ENCODE measurements around the gene TGOLN2.
A peak's percentile ranks its signal among the peaks of the same experiment; 100 is the strongest.
"Not testable (repeated sequence)": the region's sequence is repeated elsewhere in the genome, so short reads cannot be mapped to it uniquely, and the experiment has no call there.

Gene TGOLN2

GRCh38 chr2:85319796-85320195 lies 8.0 kb downstream of the TGOLN2 start:
- H3K9me3 ChIP-seq (replicated peaks in 1 of 2; ENCODE audit: control insufficient read depth in 2 of 2, insufficient read depth in 1 of 2, low read depth in 1 of 2, low read length in 2 of 2): no peaks in the 10 kb centered on the region
- no peaks in the 10 kb centered on the region for H3K79me1 ChIP-seq (ENCODE audit: low read depth, low read length)
- peaks cover 0 to 2% of the 10 kb centered on the region in 2 donors for H3K4me1 ChIP-seq (ENCODE audit: control insufficient read depth in 2 of 2, insufficient read depth in 1 of 2, low read depth in 1 of 2, low read length in 2 of 2)
- H2AK5ac ChIP-seq (ENCODE audit: low read depth, low read length): no peak overlapping the region
- no peak overlapping the region for H3K27ac ChIP-seq (replicated peaks; ENCODE audit: low read length)
- no peak overlapping the region for H2BK120ac ChIP-seq (ENCODE audit: low read depth, low read length)
- H2AFZ ChIP-seq (ENCODE audit: low read length): no peak overlapping the region
- H4K91ac ChIP-seq (ENCODE audit: low read depth, low read length, poor library complexity): no peak overlapping the region
- no peak overlapping the region for H2BK5ac ChIP-seq (ENCODE audit: low read length)
- no CpG with 5 or more reads among the region's 4 CpGs for WGBS, 2 donors (ENCODE audit: extremely low coverage in 2 of 2, insufficient read length in 2 of 2, insufficient replicate concordance in 1 of 2)
- no peak overlapping the region for H2BK12ac ChIP-seq (ENCODE audit: low read length)
- no peak overlapping the region for H3K4me2 ChIP-seq (ENCODE audit: insufficient read depth, low read length, poor library complexity, severe bottlenecking)
- H3K9ac ChIP-seq (ENCODE audit: low read depth, low read length, poor library complexity): no peak overlapping the region
- H3K36me3 ChIP-seq (replicated peaks in 1 of 2; ENCODE audit: control insufficient read depth in 2 of 2, insufficient read depth in 2 of 2, low read length in 2 of 2): peaks cover 32 to 83% of the 10 kb centered on the region in 2 donors
- DNase-seq (ENCODE audit: low spot score): no peak
- no peak overlapping the region for H3K4ac ChIP-seq (ENCODE audit: low read length)
- no peaks in the 10 kb centered on the region for H3K27me3 ChIP-seq (ENCODE audit: control insufficient read depth in 3 of 3, insufficient read depth in 3 of 3, low read depth in 1 of 3, low read length in 3 of 3)
- no peak overlapping the region for H3K23ac ChIP-seq (ENCODE audit: low read depth, low read length, poor library complexity)
- H4K8ac ChIP-seq (ENCODE audit: low read depth, low read length): no peak overlapping the region
- no peak overlapping the region for H2BK15ac ChIP-seq (ENCODE audit: low read length)
- no peak overlapping the region for H3K14ac ChIP-seq (ENCODE audit: low read length)
- H3K18ac ChIP-seq (ENCODE audit: low read length): no peak overlapping the region
- no peak overlapping the region for H3K4me3 ChIP-seq (ENCODE audit: low read length in 2 of 2)

DNA sequence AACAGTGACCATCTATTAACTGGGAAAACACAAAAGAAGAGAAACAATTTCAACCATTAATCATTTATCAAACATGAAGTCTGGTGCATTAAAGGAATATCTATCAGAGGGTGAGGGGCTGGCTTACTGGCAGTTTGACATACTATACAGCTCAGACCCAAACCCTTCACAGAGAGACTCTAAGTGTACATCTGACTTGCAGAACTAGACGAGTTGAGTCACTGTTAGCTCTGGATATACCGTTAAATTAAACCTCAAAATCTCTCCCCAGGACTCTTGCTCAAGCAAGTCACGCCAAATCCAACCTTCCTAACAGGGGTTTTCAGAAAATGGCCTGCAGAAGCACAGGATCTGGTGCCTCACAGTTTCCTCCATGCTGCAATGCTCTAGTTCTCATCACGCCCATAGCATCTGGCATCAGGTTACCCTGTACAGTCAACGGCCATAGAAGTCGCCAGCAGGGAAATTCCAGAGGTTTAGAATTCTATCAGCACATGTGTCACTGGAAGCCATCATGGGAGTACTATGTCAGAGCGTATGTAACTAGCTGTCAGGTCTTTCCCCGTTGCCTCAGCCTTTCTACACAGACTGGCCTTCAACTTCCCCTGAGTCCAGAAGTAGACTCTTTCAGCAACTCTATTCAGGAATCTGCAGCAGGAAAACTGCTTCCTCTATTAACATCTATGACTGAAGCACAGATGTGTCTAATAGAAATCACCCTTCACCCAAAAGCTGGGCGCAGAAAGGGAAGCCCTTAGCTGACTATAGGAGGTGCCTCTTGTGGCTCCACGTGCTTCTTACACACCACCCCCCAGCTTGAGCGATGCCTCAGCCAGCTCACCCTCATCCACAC lies 9.3 kb downstream of the TGOLN2 start:
- H3K4me3 ChIP-seq (ENCODE audit: low read length in 2 of 2): no peak overlapping the region
- H2BK12ac ChIP-seq (ENCODE audit: low read length): no peak overlapping the region
- H3K27me3 ChIP-seq (ENCODE audit: control insufficient read depth in 3 of 3, insufficient read depth in 3 of 3, low read depth in 1 of 3, low read length in 3 of 3): no peaks in the 10 kb centered on the region
- H3K36me3 ChIP-seq (replicated peaks in 1 of 2; ENCODE audit: control insufficient read depth in 2 of 2, insufficient read depth in 2 of 2, low read length in 2 of 2): peaks cover 30 to 70% of the 10 kb centered on the region in 2 donors
- H2AFZ ChIP-seq (ENCODE audit: low read length): no peak overlapping the region
- no peak overlapping the region for H3K18ac ChIP-seq (ENCODE audit: low read length)
- H2BK120ac ChIP-seq (ENCODE audit: low read depth, low read length): no peak overlapping the region
- H3K4me2 ChIP-seq (ENCODE audit: insufficient read depth, low read length, poor library complexity, severe bottlenecking): no peak overlapping the region
- peaks cover 0 to 2% of the 10 kb centered on the region in 2 donors for H3K4me1 ChIP-seq (ENCODE audit: control insufficient read depth in 2 of 2, insufficient read depth in 1 of 2, low read depth in 1 of 2, low read length in 2 of 2)
- no peak overlapping the region for H3K9ac ChIP-seq (ENCODE audit: low read depth, low read length, poor library complexity)
- no peak overlapping the region for H2BK5ac ChIP-seq (ENCODE audit: low read length)
- H3K79me1 ChIP-seq (ENCODE audit: low read depth, low read length): no peaks in the 10 kb centered on the region
- no peak overlapping the region for H4K91ac ChIP-seq (ENCODE audit: low read depth, low read length, poor library complexity)
- DNase-seq (ENCODE audit: low spot score): no peak
- no peak overlapping the region for H4K8ac ChIP-seq (ENCODE audit: low read depth, low read length)
- no CpG with 5 or more reads among the region's 11 CpGs for WGBS, 2 donors (ENCODE audit: extremely low coverage in 2 of 2, insufficient read length in 2 of 2, insufficient replicate concordance in 1 of 2)
- no peak overlapping the region for H3K4ac ChIP-seq (ENCODE audit: low read length)
- no peaks in the 10 kb centered on the region for H3K9me3 ChIP-seq (replicated peaks in 1 of 2; ENCODE audit: control insufficient read depth in 2 of 2, insufficient read depth in 1 of 2, low read depth in 1 of 2, low read length in 2 of 2)
- H3K27ac ChIP-seq (replicated peaks; ENCODE audit: low read length): no peak overlapping the region
- H3K23ac ChIP-seq (ENCODE audit: low read depth, low read length, poor library complexity): no peak overlapping the region
- H2BK15ac ChIP-seq (ENCODE audit: low read length): no peak overlapping the region
- no peak overlapping the region for H3K14ac ChIP-seq (ENCODE audit: low read length)
- H2AK5ac ChIP-seq (ENCODE audit: low read depth, low read length): no peak overlapping the region

GRCh38 chr2:85315921-85316320 lies 11.9 kb downstream of the TGOLN2 start:
- WGBS, 2 donors (ENCODE audit: extremely low coverage in 2 of 2, insufficient read length in 2 of 2, insufficient replicate concordance in 1 of 2): no CpG with 5 or more reads among the region's 5 CpGs

DNA sequence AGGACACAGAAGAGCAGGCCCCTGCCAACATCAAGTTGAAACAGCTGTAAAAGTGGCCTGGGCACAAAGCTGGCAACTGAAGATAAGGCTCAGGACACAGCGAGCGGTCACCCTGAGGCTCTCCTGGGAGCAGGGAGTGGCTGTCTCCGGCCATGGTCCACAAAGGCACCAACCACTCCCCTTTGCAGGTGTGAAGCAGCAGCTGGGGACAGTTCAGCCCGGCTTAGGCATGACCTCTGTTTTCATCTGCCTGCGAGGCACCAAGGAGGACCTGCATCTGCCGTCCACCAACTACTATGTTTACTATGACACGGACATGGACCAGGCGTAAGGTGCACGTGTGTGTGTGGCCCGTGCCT lies 12.9 kb downstream of the TGOLN2 start:
- no peak overlapping the region for H2BK120ac ChIP-seq (ENCODE audit: low read depth, low read length)
- H3K4me3 ChIP-seq (ENCODE audit: low read length in 2 of 2): no peak overlapping the region
- H2BK5ac ChIP-seq (ENCODE audit: low read length): no peak overlapping the region
- H2AK5ac ChIP-seq (ENCODE audit: low read depth, low read length): no peak overlapping the region
- no peak overlapping the region for H3K14ac ChIP-seq (ENCODE audit: low read length)
- no peak overlapping the region for H3K4me2 ChIP-seq (ENCODE audit: insufficient read depth, low read length, poor library complexity, severe bottlenecking)
- no peak overlapping the region for H2BK15ac ChIP-seq (ENCODE audit: low read length)
- no peak overlapping the region for H2BK12ac ChIP-seq (ENCODE audit: low read length)
- no peaks in the 10 kb centered on the region for H3K9me3 ChIP-seq (replicated peaks in 1 of 2; ENCODE audit: control insufficient read depth in 2 of 2, insufficient read depth in 1 of 2, low read depth in 1 of 2, low read length in 2 of 2)
- WGBS, 2 donors (ENCODE audit: extremely low coverage in 2 of 2, insufficient read length in 2 of 2, insufficient replicate concordance in 1 of 2): no CpG with 5 or more reads among the region's 10 CpGs
- peak overlapping the region; percentile 43 for H4K8ac ChIP-seq (ENCODE audit: low read depth, low read length)
- no peaks in the 10 kb centered on the region for H3K79me1 ChIP-seq (ENCODE audit: low read depth, low read length)
- H3K36me3 ChIP-seq (replicated peaks in 1 of 2; ENCODE audit: control insufficient read depth in 2 of 2, insufficient read depth in 2 of 2, low read length in 2 of 2): peaks cover 19 to 45% of the 10 kb centered on the region in 2 donors
- no peak overlapping the region for H4K91ac ChIP-seq (ENCODE audit: low read depth, low read length, poor library complexity)
- H3K27me3 ChIP-seq (ENCODE audit: control insufficient read depth in 3 of 3, insufficient read depth in 3 of 3, low read depth in 1 of 3, low read length in 3 of 3): no peaks in the 10 kb centered on the region
- no peak overlapping the region for H3K18ac ChIP-seq (ENCODE audit: low read length)
- H3K4me1 ChIP-seq (ENCODE audit: control insufficient read depth in 2 of 2, insufficient read depth in 1 of 2, low read depth in 1 of 2, low read length in 2 of 2): peaks cover 0 to 2% of the 10 kb centered on the region in 2 donors
- peak overlapping the region; percentile 77 for H3K9ac ChIP-seq (ENCODE audit: low read depth, low read length, poor library complexity)
- H3K4ac ChIP-seq (ENCODE audit: low read length): peak overlapping the region; percentile 76
- no peak overlapping the region for H3K23ac ChIP-seq (ENCODE audit: low read depth, low read length, poor library complexity)
- H3K27ac ChIP-seq (replicated peaks; ENCODE audit: low read length): no peak overlapping the region
- no peak for DNase-seq (ENCODE audit: low spot score)
- no peak overlapping the region for H2AFZ ChIP-seq (ENCODE audit: low read length)

More at GRCh38 chr2:85315921-85316320, 11.9 kb downstream of the TGOLN2 start:
- H2BK5ac ChIP-seq (ENCODE audit: low read length); H3K4me2 ChIP-seq (ENCODE audit: insufficient read depth, low read length, poor library complexity, severe bottlenecking); H3K4ac ChIP-seq (ENCODE audit: low read length); H2AFZ ChIP-seq (ENCODE audit: low read length); H2BK12ac ChIP-seq (ENCODE audit: low read length); H4K91ac ChIP-seq (ENCODE audit: low read depth, low read length, poor library complexity); H3K23ac ChIP-seq (ENCODE audit: low read depth, low read length, poor library complexity); H3K18ac ChIP-seq (ENCODE audit: low read length); H3K14ac ChIP-seq (ENCODE audit: low read length); H3K9me3 ChIP-seq (replicated peaks in 1 of 2; ENCODE audit: control insufficient read depth in 2 of 2, insufficient read depth in 1 of 2, low read depth in 1 of 2, low read length in 2 of 2); H3K9ac ChIP-seq (ENCODE audit: low read depth, low read length, poor library complexity); H3K79me1 ChIP-seq (ENCODE audit: low read depth, low read length); DNase-seq (ENCODE audit: low spot score); H4K8ac ChIP-seq (ENCODE audit: low read depth, low read length); H2BK120ac ChIP-seq (ENCODE audit: low read depth, low read length); H3K4me3 ChIP-seq (ENCODE audit: low read length in 2 of 2); H3K4me1 ChIP-seq (ENCODE audit: control insufficient read depth in 2 of 2, insufficient read depth in 1 of 2, low read depth in 1 of 2, low read length in 2 of 2); H2AK5ac ChIP-seq (ENCODE audit: low read depth, low read length); H3K27ac ChIP-seq (replicated peaks; ENCODE audit: low read length); H3K27me3 ChIP-seq (ENCODE audit: control insufficient read depth in 3 of 3, insufficient read depth in 3 of 3, low read depth in 1 of 3, low read length in 3 of 3); H2BK15ac ChIP-seq (ENCODE audit: low read length): not testable (repeated sequence)
- H3K36me3 ChIP-seq (replicated peaks in 1 of 2; ENCODE audit: control insufficient read depth in 2 of 2, insufficient read depth in 2 of 2, low read length in 2 of 2): peaks cover 23 to 45% of the 10 kb centered on the region in 2 donors
